Stimulated activated CD4-positive, alpha-beta T cell treated with anti-CD3 and anti-CD28 coated beads, Interleukin-1b, Interleukin-23, amount 100 ng/mL, for 4 hours (primary cell): ENCODE data around the gene VPS35L.

Experiments used
- DNase-seq, 2 donors: peaks; one replicate each; pipeline ENCODE4 v3.0.0-alpha.2; 2020; ENCODE audit warnings: low read depth in 2 of 2

VPS35L gene

GRCh38 chr16:19748389-19749168, 193.1 kb downstream of the VPS35L start:
- no peak for DNase-seq

GRCh38 chr16:19749571-19750080, 194.1 kb downstream of the VPS35L start:
- no peak for DNase-seq
